ENCODE measurements around the gene HLA-A. TPM values are rescaled to one million over a fixed set of nuclear protein-coding genes. Genes with fewer than 3 reads are reported as not detected.

HLA-A gene
- total and polyA plus RNA-seq, 2 of the 13 experiments (the other 11 are each of a cell fraction or from before 2014, with no cell fraction given), result 345 to 527 TPM

DNA sequence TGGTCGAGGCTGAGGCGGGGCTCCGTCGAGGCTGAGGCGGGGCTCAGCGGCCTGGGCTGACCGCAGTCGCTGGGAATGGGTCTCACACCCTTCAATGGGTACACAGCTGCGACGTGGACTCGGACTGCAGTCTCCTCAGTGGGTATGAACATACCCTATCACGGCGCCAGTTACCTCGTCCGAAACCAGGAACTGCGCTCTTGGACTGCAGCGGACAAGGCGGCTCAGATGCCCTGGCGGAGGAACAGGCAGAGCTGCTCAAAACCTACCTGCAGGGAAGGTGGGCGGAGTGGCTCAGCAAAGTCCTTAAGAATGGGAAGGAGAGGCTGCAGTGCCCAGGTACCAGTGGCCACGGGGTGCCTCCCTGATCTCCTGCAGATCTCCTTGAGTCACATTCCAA lies 14.2 kb downstream of the HLA-A start:
- no peak for FAIRE-seq
- H3K4me2 ChIP-seq (ENCODE audit: low read depth, low read length), result no peak overlapping the region
- WGBS (ENCODE audit: low lambda C conversion rate), result 97% methylated on average over 16 of the region's 21 CpGs
- no peak overlapping the region for H3K4me3 ChIP-seq (replicated peaks in 1 of 3; ENCODE audit: insufficient read depth in 1 of 3, low read depth in 2 of 3, low read length in 3 of 3)
- no peak overlapping the region for H3K27ac ChIP-seq (ENCODE audit: extremely low read length, insufficient read depth, low read length)
- H2AFZ ChIP-seq (ENCODE audit: low read length), result no peak overlapping the region
- no peaks in the 10 kb centered on the region for H3K9me3 ChIP-seq (ENCODE audit: low read length)
- no peaks in the 10 kb centered on the region for H4K20me1 ChIP-seq (ENCODE audit: insufficient read depth, low read length)
- H3K4me1 ChIP-seq (ENCODE audit: insufficient read depth, low read length), result no peaks in the 10 kb centered on the region; the same call in 1 of the 2 replicates
- in situ Hi-C loops (cut with HindIII; ENCODE audit: extremely low pct_ligation_motif_present, low pct_unique_long_range_greater_than_20kb), result no loop called here
- no peak overlapping the region for H3K9ac ChIP-seq (ENCODE audit: insufficient read depth, low read depth, low read length)
- POLR2A ChIA-PET, result no interaction called here
- no TSS peak for BruUV-seq (replicated peaks)
- CTCF ChIA-PET (ENCODE audit: low intra/inter-chr PET ratio, low total read pairs), result no interaction called here
- peaks cover 3% of the 10 kb centered on the region for H3K79me2 ChIP-seq (ENCODE audit: insufficient read depth, low read length)
- H3K27me3 ChIP-seq (ENCODE audit: control insufficient read depth in 1 of 2, insufficient read depth in 2 of 2, low read length in 2 of 2), result no peaks in the 10 kb centered on the region
- ATAC-seq, result no peak
- intact Hi-C loops (cut with micrococcal nuclease; ENCODE audit: unreplicated experiment), result no loop called here
- peaks cover 3% of the 10 kb centered on the region in 2 experiments; a peak in 1 of 5 replicates for H3K36me3 ChIP-seq (replicated peaks in 1 of 2; ENCODE audit: control insufficient read depth in 1 of 2, insufficient read depth in 2 of 2, low read length in 2 of 2)
- DNase-seq (ENCODE audit: low spot score), result no peak
- TF ChIP-seq KIAA2018 (CRISPR knock-in tag; IDR thresholded peaks at IDR 0.05; ENCODE audit: borderline replicate concordance), result no peak
- TF ChIP-seq, protein P1, sequence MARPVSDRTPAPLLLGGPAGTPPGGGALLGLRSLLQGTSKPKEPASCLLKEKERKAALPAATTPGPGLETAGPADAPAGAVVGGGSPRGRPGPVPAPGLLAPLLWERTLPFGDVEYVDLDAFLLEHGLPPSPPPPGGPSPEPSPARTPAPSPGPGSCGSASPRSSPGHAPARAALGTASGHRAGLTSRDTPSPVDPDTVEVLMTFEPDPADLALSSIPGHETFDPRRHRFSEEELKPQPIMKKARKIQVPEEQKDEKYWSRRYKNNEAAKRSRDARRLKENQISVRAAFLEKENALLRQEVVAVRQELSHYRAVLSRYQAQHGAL (CRISPR knock-in tag; IDR thresholded peaks at IDR 0.05; ENCODE audit: not compliant biosample characterization), result no peak
- no peak for TF ChIP-seq ZNF724P (CRISPR knock-in tag; IDR thresholded peaks at IDR 0.05; ENCODE audit: borderline replicate concordance)
- no peak for TF ChIP-seq ZNF792 (CRISPR knock-in tag; IDR thresholded peaks at IDR 0.05)
- no peak for TF ChIP-seq KLF6 (CRISPR knock-in tag; IDR thresholded peaks at IDR 0.05)
- no peak for TF ChIP-seq TCF7 (IDR thresholded peaks at IDR 0.05; ENCODE audit: low read depth)
- no peak for TF ChIP-seq PAXIP1 (CRISPR knock-in tag; conservative IDR thresholded peaks at IDR 0.05)
- TF ChIP-seq ELF1 (CRISPR knock-in tag; IDR thresholded peaks at IDR 0.05), result no peak
- no peak for TF ChIP-seq CHD2 (IDR thresholded peaks at IDR 0.05; ENCODE audit: low read depth, low read length)
- TF ChIP-seq IKZF4 (CRISPR knock-in tag; IDR thresholded peaks at IDR 0.05; ENCODE audit: borderline replicate concordance, low read depth, not compliant biosample characterization), result no peak
- no peak for TF ChIP-seq ZNF772 (CRISPR knock-in tag; IDR thresholded peaks at IDR 0.05)
- no peak for TF ChIP-seq MYNN (CRISPR knock-in tag; IDR thresholded peaks at IDR 0.05; ENCODE audit: low read depth)
- TF ChIP-seq ZSCAN29 (CRISPR knock-in tag; conservative IDR thresholded peaks at IDR 0.05), result no peak
- no peak for TF ChIP-seq REXO4 (CRISPR knock-in tag; IDR thresholded peaks at IDR 0.05; ENCODE audit: borderline replicate concordance)

Measured in HepG2 (cell line).